Putamen (tissue), 1 donor: ENCODE results near the gene ACTL8.

ENCODE experiments used
- DNase-seq: peaks from one replicate; pipeline ENCODE4 v3.0.0-alpha.2; 2016; ENCODE audit warnings: low spot score

The ACTL8 gene

DNA sequence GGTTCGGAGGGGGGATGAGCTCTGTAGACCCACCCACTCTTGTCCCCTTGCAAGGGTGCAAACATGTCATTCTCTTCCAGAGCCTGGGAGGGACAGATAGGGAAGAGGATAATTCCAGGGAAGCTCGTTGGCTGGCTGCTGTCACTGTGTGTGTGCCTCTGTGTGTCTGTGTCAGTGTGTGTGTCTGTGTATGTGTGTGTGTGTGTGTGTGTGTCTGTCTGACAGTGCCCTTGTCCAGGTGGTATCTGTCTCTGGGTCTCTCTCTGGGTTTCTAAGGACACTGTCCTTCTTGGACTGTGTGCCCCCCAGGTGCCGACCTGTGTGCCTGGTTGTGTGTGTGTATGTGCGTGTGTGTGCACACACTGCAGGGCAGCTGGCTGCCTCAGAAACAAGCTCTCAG is 90.5 kb downstream of the ACTL8 start:
- DNase-seq, result no peak

DNA sequence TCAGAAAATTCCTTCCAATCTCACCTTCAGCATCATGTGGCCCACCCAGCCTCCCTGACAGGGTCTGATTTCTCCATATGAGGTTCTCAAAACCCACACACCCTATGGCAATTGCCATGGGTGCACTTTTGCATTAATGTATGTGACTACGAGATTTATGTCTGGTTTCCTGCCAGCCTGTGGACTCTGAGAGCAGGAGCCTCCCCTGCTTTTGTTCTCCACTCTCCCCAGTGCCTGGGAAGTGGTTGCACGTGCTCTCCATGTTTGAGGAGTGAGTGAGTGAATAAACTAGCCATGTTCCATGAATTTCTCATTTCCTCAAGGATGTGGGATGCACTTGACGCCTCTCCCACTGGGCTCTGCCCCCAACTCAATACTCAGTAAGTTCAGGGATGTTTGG is 91.2 kb downstream of the ACTL8 start:
- DNase-seq, result no peak

GRCh38 chr1:17847111-17847510 is 92.0 kb downstream of the ACTL8 start:
- no peak for DNase-seq

- DNase-seq, result no peak
These were observed 94.1 kb downstream of the ACTL8 start for GRCh38 chr1:17849216-17849615.

DNA sequence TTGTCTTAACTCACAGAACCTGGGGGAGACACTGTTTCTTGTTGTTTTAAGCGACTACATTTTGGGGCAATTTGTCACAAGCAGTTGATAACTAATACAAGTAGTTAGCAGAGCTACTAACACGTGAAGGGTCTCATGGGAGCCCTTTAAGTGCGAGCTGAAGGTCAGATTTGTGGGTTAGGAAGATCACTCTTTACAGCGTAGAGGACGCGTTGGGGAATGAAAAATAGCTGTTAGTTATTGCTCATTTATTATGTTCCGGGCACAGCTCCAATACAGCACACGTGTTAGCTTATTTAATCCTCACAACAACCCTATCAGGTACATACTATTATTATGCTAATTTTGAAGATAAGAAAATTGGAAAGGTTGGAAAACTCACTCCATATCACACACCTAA is 95.9 kb downstream of the ACTL8 start:
- DNase-seq, result no peak

- no peak for DNase-seq
These were observed 97.2 kb downstream of the ACTL8 start for GRCh38 chr1:17852383-17852782.

- DNase-seq, result no peak
These were observed 98.3 kb downstream of the ACTL8 start for GRCh38 chr1:17853241-17853935.

GRCh38 chr1:17856496-17857108 is 101.5 kb downstream of the ACTL8 start:
- no peak for DNase-seq

GRCh38 chr1:17857109-17857499 is 102.0 kb downstream of the ACTL8 start:
- no peak for DNase-seq

- no peak for DNase-seq
These were observed 102.9 kb downstream of the ACTL8 start for GRCh38 chr1:17857996-17858395.

- DNase-seq, result no peak
These were observed 105.7 kb downstream of the ACTL8 start for GRCh38 chr1:17860812-17861211.

- DNase-seq, result no peak
These were observed 106.6 kb downstream of the ACTL8 start for GRCh38 chr1:17861685-17862084.

GRCh38 chr1:17862121-17862520 is 107.0 kb downstream of the ACTL8 start:
- DNase-seq, result no peak

DNA sequence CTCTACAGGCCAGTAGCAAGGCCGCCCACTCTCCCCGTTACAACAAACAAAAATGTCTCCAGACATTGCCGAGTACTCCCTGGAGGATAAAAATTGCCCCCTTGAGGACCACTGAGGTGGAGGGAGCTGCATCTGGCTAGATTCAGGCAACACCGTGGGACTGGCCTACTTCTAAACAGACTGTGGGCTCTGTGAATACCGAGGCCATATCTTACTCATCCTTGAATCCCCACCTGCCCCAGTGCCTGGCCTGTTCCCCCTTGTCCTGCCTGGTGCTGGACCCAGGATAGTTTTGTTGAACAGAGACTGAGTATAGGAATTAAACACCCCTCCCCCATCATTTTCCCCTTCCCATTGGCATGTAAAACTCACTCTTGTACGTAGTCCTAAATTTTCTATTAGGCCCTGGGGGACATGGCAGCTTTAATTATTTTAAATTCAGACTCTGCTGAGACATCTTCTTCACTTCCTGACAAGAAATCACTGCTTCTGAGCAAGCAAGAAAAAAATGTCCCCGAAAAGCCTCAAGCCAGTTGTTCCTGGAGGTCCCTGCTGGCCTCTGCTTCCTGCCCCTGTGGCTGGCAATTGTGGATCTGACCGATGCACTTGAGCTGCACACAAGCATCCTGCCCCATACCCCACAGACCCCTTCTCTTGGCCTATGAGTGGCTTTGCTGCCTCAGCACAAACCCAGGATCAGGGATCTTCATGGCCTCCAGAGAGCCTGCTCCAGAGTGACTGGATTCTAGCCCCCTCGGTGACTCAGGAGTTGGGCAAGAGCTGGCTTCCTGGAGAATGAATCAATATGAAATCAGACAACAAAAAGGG is 111.0 kb downstream of the ACTL8 start:
- no peak for DNase-seq

DNA sequence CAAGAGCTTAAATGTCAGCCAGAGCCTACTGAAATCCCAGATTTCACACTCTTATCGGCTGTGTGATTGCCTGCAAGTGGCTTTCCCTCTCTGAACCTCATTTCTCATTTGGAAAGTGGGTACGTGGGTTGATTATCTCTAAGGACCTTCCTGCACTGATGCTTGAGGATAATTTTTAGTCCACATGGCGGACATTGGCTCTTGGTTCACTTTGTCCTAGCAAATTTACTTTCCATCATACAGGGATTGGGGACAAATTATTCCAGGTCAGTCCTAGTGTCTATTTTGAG is 111.6 kb downstream of the ACTL8 start:
- no peak for DNase-seq

GRCh38 chr1:17867470-17867869 is 112.3 kb downstream of the ACTL8 start:
- no peak for DNase-seq

- DNase-seq, result no peak
These were observed 114.7 kb downstream of the ACTL8 start for GRCh38 chr1:17869815-17870214.

GRCh38 chr1:17870679-17871078 is 115.5 kb downstream of the ACTL8 start:
- no peak for DNase-seq

GRCh38 chr1:17873007-17873675 is 118.0 kb downstream of the ACTL8 start:
- no peak for DNase-seq

DNA sequence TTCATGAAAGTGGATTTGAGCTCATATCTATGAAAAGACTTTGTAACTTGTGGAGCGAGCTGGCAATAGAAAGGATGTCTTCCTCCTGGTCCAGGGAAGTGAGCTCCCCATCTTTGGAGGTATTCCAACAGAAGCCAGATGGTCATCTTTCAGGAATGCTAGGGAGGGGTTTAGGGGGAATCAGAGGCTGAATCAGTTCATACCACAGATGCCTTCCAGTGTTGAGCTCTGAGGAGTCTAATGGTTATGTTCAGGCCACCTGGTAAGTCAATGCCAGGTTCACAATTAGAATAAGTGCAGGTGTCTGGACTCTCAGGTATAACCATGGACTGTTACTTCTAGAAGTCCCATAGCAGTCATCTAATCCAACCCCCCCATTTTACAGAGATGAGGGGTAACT is 119.1 kb downstream of the ACTL8 start:
- no peak for DNase-seq

DNA sequence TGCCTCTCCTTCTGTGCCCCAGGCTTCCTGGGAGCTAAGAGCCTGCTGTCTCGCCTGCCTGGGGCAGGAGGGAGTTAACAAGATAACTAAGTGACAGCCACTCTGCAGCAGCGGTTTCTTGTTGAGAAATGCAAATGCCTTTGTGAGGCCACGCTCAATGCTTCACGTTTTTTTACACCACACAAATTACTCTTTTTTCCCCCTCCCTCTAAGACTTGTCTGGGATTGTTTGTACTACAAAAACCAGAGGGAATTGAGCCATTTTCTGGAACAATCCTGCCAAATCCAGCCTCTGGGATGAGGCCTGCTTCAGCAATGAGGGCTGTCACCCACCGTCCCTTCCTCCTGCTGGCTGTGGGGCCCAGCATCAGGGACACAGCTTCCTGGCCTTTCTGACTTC is 119.6 kb downstream of the ACTL8 start:
- DNase-seq, result no peak

DNA sequence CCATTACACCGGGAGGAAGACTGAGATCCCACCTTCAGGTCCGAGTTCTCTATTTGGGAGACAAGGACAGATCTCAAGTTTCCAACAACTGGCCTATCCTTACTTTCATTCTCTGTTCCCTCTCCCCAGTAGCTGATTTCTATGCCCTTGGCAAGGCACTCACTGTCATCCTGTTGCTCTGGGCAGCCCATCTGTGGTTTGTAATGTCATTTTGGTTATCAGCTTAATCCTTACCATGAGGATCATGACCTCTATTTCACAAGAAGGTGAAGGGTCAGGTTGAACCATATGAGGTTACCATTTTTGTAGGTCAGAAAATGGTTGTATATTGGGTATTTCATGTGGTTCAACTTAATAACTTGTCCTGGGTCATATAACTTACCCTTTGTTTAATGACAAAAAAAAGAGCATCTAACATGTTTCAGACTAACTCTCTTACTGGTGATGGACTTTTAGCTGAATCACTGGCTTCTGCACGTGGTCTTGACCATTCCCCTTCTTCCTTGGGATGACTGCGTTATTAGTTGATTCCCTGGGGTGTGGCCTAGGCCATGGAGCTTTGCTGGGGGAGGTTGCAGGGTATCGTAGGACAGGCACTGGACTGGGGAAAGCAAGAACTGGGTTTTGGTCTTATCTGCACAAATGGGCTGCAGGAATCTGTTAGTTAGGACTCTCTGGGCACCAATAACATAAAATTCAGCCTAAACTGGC is 120.2 kb downstream of the ACTL8 start:
- no peak for DNase-seq
